HepG2 (cell line): ENCODE measurements around the gene ZSCAN31. TPM values are rescaled to one million over a fixed set of nuclear protein-coding genes. Genes with fewer than 3 reads are reported as not detected.

Source experiments
- AKAP8 ChIP-seq: sonication (generic); formaldehyde crosslinking; IDR thresholded peaks from 2 replicates; pipeline ENCODE4 v1.5.1; 2020; ENCODE audit warnings: mild to moderate bottlenecking, missing genetic modification reagents
- CTCF ChIP-seq: sonication (generic); formaldehyde crosslinking; IDR thresholded peaks from 2 replicates; pipeline ENCODE4 v1.5.0; 2020; ENCODE audit warnings: mild to moderate bottlenecking, missing genetic modification reagents, moderate library complexity
- E2F5 ChIP-seq: sonication (generic); formaldehyde crosslinking; conservative IDR thresholded peaks from 2 replicates; pipeline ENCODE4 v1.4.0; 2020; ENCODE audit warnings: missing genetic modification reagents
- ELF3 ChIP-seq: IDR thresholded peaks from 2 replicates; pipeline ENCODE4 v1.6.1; 2016; ENCODE audit warnings: missing genetic modification reagents, missing compliant biosample characterization
- ETV6 ChIP-seq: sonication (generic); formaldehyde crosslinking; conservative IDR thresholded peaks from 2 replicates; pipeline ENCODE4 v1.4.0; 2020; ENCODE audit warnings: missing genetic modification reagents
- FOXO1 ChIP-seq: sonication (generic); formaldehyde crosslinking; IDR thresholded peaks from 2 replicates; pipeline ENCODE4 v1.4.0; 2020; ENCODE audit warnings: missing genetic modification reagents
- GLI4 ChIP-seq: sonication (generic); formaldehyde crosslinking; IDR thresholded peaks from 2 replicates; pipeline ENCODE4 v1.5.1; 2020; ENCODE audit warnings: missing genetic modification reagents, mild to moderate bottlenecking, moderate library complexity, borderline replicate concordance
- ISL2 ChIP-seq: sonication (generic); formaldehyde crosslinking; IDR thresholded peaks from 2 replicates; pipeline ENCODE4 v1.5.0; 2020; ENCODE audit warnings: missing genetic modification reagents
- KLF6 ChIP-seq: IDR thresholded peaks from 2 replicates; pipeline ENCODE4 v1.8.0; 2016; ENCODE audit warnings: missing biosample characterization, missing genetic modification reagents
- MEF2D ChIP-seq: sonication (generic); formaldehyde crosslinking; IDR thresholded peaks from 2 replicates; pipeline ENCODE4 v1.5.1; 2020; ENCODE audit warnings: mild to moderate bottlenecking, missing genetic modification reagents
- MTF2 ChIP-seq: sonication (generic); formaldehyde crosslinking; IDR thresholded peaks from 2 replicates; pipeline ENCODE4 v1.5.0; 2020; ENCODE audit warnings: missing genetic modification reagents, borderline replicate concordance
- RXRA ChIP-seq: sonication (generic); formaldehyde crosslinking; IDR thresholded peaks from 2 replicates; pipeline ENCODE4 v1.5.1; 2020; ENCODE audit warnings: missing genetic modification reagents
- SETDB1 ChIP-seq: sonication (generic); formaldehyde crosslinking; IDR thresholded peaks from 2 replicates; pipeline ENCODE4 v1.5.1; 2020; ENCODE audit warnings: missing genetic modification reagents, mild to moderate bottlenecking, borderline replicate concordance
- SIX4 ChIP-seq: sonication (generic); formaldehyde crosslinking; IDR thresholded peaks from 2 replicates; pipeline ENCODE4 v1.4.0; 2020; ENCODE audit warnings: missing genetic modification reagents
- SMYD3 ChIP-seq: sonication (generic); formaldehyde crosslinking; IDR thresholded peaks from 2 replicates; pipeline ENCODE4 v1.8.1; 2023; ENCODE audit warnings: mild to moderate bottlenecking, missing genetic modification reagents
- SOX5 ChIP-seq: IDR thresholded peaks from 2 replicates; pipeline ENCODE4 v1.6.1; 2016; ENCODE audit warnings: borderline replicate concordance
- ZFP41 ChIP-seq: sonication (generic); formaldehyde crosslinking; IDR thresholded peaks from 2 replicates; pipeline ENCODE4 v1.4.0; 2020; ENCODE audit warnings: mild to moderate bottlenecking, missing genetic modification reagents, borderline replicate concordance
- ZMAT5 ChIP-seq: sonication (generic); formaldehyde crosslinking; IDR thresholded peaks from 2 replicates; pipeline ENCODE4 v1.5.0; 2020; ENCODE audit warnings: mild to moderate bottlenecking, low read depth, missing genetic modification reagents, borderline replicate concordance
- ZNF441 ChIP-seq: sonication (generic); formaldehyde crosslinking; IDR thresholded peaks from 2 replicates; pipeline ENCODE4 v1.7.0; 2021; ENCODE audit warnings: missing genetic modification reagents, borderline replicate concordance
- ZNF496 ChIP-seq: sonication (generic); formaldehyde crosslinking; IDR thresholded peaks from 2 replicates; pipeline ENCODE4 v1.8.1; 2023; ENCODE audit warnings: mild to moderate bottlenecking, moderate library complexity, missing genetic modification reagents; ENCODE audit not compliant: insufficient replicate concordance
- ZNF768 ChIP-seq: sonication (generic); formaldehyde crosslinking; IDR thresholded peaks from 2 replicates; pipeline ENCODE4 v1.4.0; 2020; ENCODE audit warnings: missing genetic modification reagents
- ZNF770 ChIP-seq: sonication (generic); formaldehyde crosslinking; IDR thresholded peaks from 2 replicates; pipeline ENCODE4 v1.5.0; 2020; ENCODE audit warnings: mild to moderate bottlenecking, missing genetic modification reagents
- ZNF782 ChIP-seq: sonication (generic); formaldehyde crosslinking; IDR thresholded peaks from 2 replicates; pipeline ENCODE4 v1.4.0; 2020; ENCODE audit warnings: missing genetic modification reagents, mild to moderate bottlenecking, borderline replicate concordance
- polyA plus RNA-seq, 8 experiments: library from polyadenylated mRNA; depleted of rRNA in 3 of 8; stranded (reverse) in 7 of 8; unstranded in 1 of 8; fragments of >200 nt; fragmentation: Illumina TruSeq in 4 of 8; extraction: Trizol in 4 of 8; gene quantifications; 2 replicates each; pipeline versions ENCODE4 v1.2.1 to v1.2.3, GENCODE V29; 2011 to 2016; ENCODE audit warnings: low read depth in 4 of 8, missing spikeins in 1 of 8, mixed read lengths in 1 of 8; ENCODE audit not compliant: insufficient read depth in 1 of 8
- total RNA-seq, 5 experiments: library from RNA; depleted of rRNA; stranded (reverse); fragments of >200 nt; fragmentation: Illumina TruSeq; extraction: Trizol; gene quantifications; 2 replicates each; pipeline ENCODE4 v1.2.3, GENCODE V29; 2016; ENCODE audit warnings: low read depth in 1 of 5

The ZSCAN31 gene
- total and polyA plus RNA-seq, 2 of the 13 experiments (the other 11 are each of a cell fraction or from before 2014, with no cell fraction given): 5.3 to 6.2 TPM

- 0 out of 2 replicates have a peak, but pooled peaks have one; percentile 19 for TF ChIP-seq CTCF (CRISPR knock-in tag)
- TF ChIP-seq ZNF782: no peak; the same call in 1 of the 2 replicates
- TF ChIP-seq KLF6: peak; percentile 86
- TF ChIP-seq AKAP8: 0 out of 2 replicates have a peak, but pooled peaks have one; percentile 76
- TF ChIP-seq RXRA (CRISPR knock-in tag): peak; percentile 27; the same call in 1 of the 2 replicates
- no peak for TF ChIP-seq MEF2D (CRISPR knock-in tag)
- peak; percentile 77; the same call in 1 of the 2 replicates for TF ChIP-seq SMYD3 (CRISPR knock-in tag)
- no peak; the same call in 1 of the 2 replicates for TF ChIP-seq GLI4
- 0 out of 2 replicates have a peak, but pooled peaks have one; percentile 56 for TF ChIP-seq ZFP41
- TF ChIP-seq ZNF770 (CRISPR knock-in tag): peak; percentile 69
- TF ChIP-seq ZNF496 (CRISPR knock-in tag): no peak
- peak; percentile 28; the same call in 1 of the 2 replicates for TF ChIP-seq ZNF441 (CRISPR knock-in tag)
- no peak for TF ChIP-seq E2F5 (CRISPR knock-in tag)
- TF ChIP-seq SIX4 (CRISPR knock-in tag): no peak
- TF ChIP-seq ETV6 (CRISPR knock-in tag): no peak
- TF ChIP-seq MTF2: peak; percentile 53; the same call in 1 of the 2 replicates
- peak; percentile 20; the same call in 1 of the 2 replicates for TF ChIP-seq SOX5 (CRISPR knock-in tag)
- no peak for TF ChIP-seq ZMAT5 (CRISPR knock-in tag)
- no peak for TF ChIP-seq SETDB1 (CRISPR knock-in tag)
- peak; percentile 37; the same call in 1 of the 2 replicates for TF ChIP-seq FOXO1
- TF ChIP-seq ELF3 (CRISPR knock-in tag): peak; percentile 84; the same call in 1 of the 2 replicates
- TF ChIP-seq ISL2 (CRISPR knock-in tag): no peak
- peak; percentile 36 for TF ChIP-seq ZNF768 (CRISPR knock-in tag)
These were observed 14.2 kb upstream of the ZSCAN31 start, which contains the start of gene ZKSCAN3 (continued) for GRCh38 chr6:28349892-28350737.
